Liver (tissue), 3 donors: Measurements from ENCODE around the gene SERP2.

Source experiments
- CTCF ChIP-seq: fragments of 150-350 bp; IDR thresholded peaks from 2 replicates; pipeline ENCODE4 v1.5.1; 2017; ENCODE audit warnings: improper control_type of control experiment, low read depth, low read length; ENCODE audit not compliant: missing input control
- EGR1 ChIP-seq, 2 donors: IDR thresholded peaks; 2 replicates each; pipeline ENCODE4 v1.6.1; 2016 to 2018; ENCODE audit warnings: antibody characterized with exemption in 2 of 2, low read depth in 2 of 2
- FOXA1 ChIP-seq: IDR thresholded peaks from 2 replicates; pipeline ENCODE4 v1.6.1; 2016; ENCODE audit warnings: antibody characterized with exemption
- GABPA ChIP-seq, 2 donors: IDR thresholded peaks in 1 of 2; conservative IDR thresholded peaks in 1 of 2; 2 replicates each; pipeline ENCODE4 v1.6.1; 2016; ENCODE audit warnings: antibody characterized with exemption in 2 of 2, mild to moderate bottlenecking in 1 of 2, moderate library complexity in 1 of 2
- HNF4A ChIP-seq, 2 donors: conservative IDR thresholded peaks; 2 replicates each; pipeline ENCODE4 v1.6.1; 2016; ENCODE audit warnings: antibody characterized with exemption in 2 of 2, mild to moderate bottlenecking in 2 of 2
- HNF4G ChIP-seq: IDR thresholded peaks from 2 replicates; pipeline ENCODE4 v1.6.1; 2016; ENCODE audit warnings: antibody characterized with exemption
- JUND ChIP-seq, 2 donors: IDR thresholded peaks; 2 replicates each; pipeline ENCODE4 v1.6.1; 2016; ENCODE audit warnings: antibody characterized with exemption in 2 of 2
- RAD21 ChIP-seq, 2 donors: IDR thresholded peaks; 2 replicates each; pipeline ENCODE4 v1.6.1; 2016; ENCODE audit warnings: antibody characterized with exemption in 2 of 2, mild to moderate bottlenecking in 2 of 2
- REST ChIP-seq: IDR thresholded peaks from 2 replicates; pipeline ENCODE4 v1.6.1; 2016; ENCODE audit warnings: antibody characterized with exemption, mild to moderate bottlenecking
- SP1 ChIP-seq: IDR thresholded peaks from 2 replicates; pipeline ENCODE4 v1.6.1; 2018; ENCODE audit warnings: antibody characterized with exemption, mild to moderate bottlenecking
- TAF1 ChIP-seq: conservative IDR thresholded peaks from 2 replicates; pipeline ENCODE4 v1.6.1; 2016; ENCODE audit warnings: antibody characterized with exemption, mild to moderate bottlenecking
- ZBTB33 ChIP-seq: IDR thresholded peaks from 2 replicates; pipeline ENCODE4 v1.6.1; 2016; ENCODE audit warnings: antibody characterized with exemption
- TF ChIP-seq, protein P1 (sequence below): IDR thresholded peaks from 2 replicates; pipeline ENCODE4 v1.6.1; 2016; ENCODE audit warnings: antibody characterized with exemption
- donor health status: healthy.
- donor health status: healthy.

GRCh38 chr13:44384778-44385177, 11.2 kb downstream of the SERP2 start:
- TF ChIP-seq SP1 (no peak), CTCF (no peak), TAF1 (no peak), REST (no peak), RAD21 (IDR thresholded peaks at IDR 0.05) (peak in 1 of 2 donors; percentile 19), ZBTB33 (no peak), HNF4G (no peak), GABPA (IDR thresholded peaks at IDR 0.05 in 1 of 2, conservative IDR thresholded peaks at IDR 0.05 in 1 of 2) (no peak), EGR1 (IDR thresholded peaks at IDR 0.05; ENCODE audit: low read depth in 2 of 2) (no peak), FOXA1 (no peak), HNF4A (conservative IDR thresholded peaks at IDR 0.05) (peak; percentile 20 to 42), JUND (IDR thresholded peaks at IDR 0.05) (no peak)
- TF ChIP-seq, protein P1, sequence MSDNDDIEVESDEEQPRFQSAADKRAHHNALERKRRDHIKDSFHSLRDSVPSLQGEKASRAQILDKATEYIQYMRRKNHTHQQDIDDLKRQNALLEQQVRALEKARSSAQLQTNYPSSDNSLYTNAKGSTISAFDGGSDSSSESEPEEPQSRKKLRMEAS = no peak
